GM21529 (cell line): ENCODE measurements around the gene SH2D7.

Experiments
- ATAC-seq: cut with Tn5 transposase; IDR thresholded peaks from one replicate; pipeline ENCODE4 v1.9.1; 2021; ENCODE audit not compliant: unreplicated experiment

SH2D7 gene

DNA sequence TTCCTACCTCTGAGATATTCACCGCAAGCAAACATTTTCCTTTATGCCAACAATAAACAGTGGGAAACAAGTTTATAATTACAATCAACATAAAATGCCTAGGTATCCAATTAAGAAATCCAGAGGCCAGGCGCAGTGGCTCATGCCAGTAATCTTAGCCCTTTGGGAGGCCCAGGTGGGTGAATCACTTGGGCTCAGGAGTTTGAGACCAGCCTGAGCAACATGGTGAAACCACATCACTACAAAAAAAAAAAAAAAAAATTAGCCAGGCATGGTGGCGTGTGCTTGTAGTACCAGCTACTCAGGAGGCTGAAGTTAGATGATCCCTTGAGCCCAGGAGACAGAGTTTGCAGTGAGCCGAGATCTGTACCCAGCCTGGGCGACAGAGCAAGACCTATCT, 32.1 kb upstream of the SH2D7 start:
- ATAC-seq: no peak

DNA sequence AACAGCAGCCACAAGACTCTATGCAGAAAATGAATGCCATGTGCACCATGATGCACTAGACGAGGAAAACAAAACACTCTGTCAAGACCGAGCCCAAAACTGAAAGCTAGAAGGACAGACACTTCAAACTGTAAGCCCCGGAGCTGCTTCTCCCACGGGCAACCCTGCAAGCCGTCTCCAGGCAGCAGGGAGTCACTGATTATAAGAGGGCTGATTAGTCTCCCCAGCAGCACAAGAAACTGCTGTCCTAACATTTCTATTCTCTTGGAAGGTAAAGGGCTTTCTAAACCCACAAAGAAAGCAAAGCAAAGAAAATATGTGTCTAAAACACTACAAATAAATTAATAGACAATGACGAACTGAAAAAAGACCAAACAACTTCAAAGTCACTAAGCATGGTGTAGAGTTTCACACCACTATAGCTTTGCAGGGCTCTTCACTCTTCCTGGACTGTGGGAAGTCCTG, 30.4 kb upstream of the SH2D7 start:
- ATAC-seq: peak; percentile 52

DNA sequence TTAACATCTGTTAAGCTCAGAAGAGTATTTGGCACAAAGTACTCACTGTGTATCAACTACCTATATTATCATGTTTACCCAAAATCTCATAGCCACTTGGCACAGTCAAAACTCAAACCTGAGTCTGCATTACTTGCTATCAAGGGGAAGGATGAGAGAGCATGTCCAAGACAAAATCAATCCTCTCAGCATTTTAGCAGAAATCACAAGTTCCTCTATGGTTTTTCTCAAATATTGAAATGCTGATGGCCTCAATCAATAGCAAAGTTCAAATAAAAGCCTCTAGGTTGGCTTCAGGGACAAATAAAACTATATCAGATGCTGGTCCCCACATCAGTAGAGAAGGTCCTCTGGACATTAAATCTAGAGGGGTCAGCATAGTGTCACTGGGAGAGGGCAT, 29.1 kb upstream of the SH2D7 start:
- ATAC-seq: no peak

DNA sequence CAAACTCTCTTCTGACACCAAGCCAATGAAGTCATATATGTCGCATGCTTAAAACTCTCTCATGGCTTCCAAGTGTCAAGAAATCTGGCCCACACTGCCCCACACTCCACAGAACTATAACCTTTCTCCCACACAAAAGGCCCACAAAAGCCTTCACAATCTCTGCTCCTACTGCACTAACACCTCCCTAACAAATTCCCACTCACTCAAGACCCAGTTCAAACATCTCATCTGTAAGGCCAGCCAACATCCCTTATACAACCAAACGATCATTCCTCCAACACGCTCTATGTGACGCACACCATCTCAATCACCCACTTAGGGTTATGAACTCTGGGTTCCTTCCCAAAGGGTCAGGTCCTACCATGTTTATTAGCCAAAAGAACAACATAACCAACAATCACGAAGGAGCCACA, 28.4 kb upstream of the SH2D7 start:
- ATAC-seq: no peak

DNA sequence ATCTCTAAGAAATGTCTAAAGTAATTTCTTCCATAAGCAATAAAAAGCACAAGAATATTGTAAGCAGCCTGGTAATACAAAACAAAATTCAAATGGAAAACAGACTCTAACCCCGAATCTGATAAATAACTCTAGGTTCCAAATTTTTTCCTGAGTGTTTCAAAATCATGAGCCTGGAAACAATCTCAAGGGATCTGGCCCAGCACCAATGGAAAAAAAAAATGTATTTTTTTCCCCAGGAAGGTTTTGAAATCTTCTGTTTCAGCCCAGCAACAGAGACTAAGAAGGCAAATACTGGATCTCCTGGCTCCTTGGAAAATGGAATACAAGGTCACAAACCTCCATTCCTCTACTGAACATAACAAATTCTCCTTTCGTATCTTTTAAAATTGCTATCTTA, 27.8 kb upstream of the SH2D7 start:
- no peak for ATAC-seq

DNA sequence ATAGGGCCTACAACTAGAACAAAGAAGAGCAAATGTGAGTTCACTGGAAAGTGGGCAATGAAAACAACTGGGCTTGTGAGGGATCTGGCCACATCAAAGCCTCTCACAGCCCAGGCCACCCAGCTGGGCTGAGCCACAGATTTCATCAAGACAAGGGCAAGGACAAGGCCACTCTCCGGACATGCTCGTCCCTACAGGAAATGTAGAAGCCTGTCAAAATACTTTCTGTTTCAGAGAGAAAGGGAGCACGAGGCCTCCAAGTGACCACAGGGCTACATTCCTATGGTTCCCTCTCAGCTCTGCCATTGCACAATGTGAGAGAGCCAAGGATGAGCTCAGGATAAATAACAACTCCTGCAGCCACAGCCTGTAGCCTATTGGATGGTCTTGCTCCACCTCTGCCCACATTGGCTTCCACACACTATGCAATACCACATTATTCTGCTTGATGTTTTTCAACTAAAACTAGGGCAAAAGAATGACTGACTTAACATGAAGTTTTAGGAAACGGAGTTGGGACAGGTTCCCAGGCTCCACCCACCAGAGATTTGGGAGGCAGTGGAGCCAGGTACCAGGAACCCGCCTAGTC, 27.0 kb upstream of the SH2D7 start:
- ATAC-seq: no peak

DNA sequence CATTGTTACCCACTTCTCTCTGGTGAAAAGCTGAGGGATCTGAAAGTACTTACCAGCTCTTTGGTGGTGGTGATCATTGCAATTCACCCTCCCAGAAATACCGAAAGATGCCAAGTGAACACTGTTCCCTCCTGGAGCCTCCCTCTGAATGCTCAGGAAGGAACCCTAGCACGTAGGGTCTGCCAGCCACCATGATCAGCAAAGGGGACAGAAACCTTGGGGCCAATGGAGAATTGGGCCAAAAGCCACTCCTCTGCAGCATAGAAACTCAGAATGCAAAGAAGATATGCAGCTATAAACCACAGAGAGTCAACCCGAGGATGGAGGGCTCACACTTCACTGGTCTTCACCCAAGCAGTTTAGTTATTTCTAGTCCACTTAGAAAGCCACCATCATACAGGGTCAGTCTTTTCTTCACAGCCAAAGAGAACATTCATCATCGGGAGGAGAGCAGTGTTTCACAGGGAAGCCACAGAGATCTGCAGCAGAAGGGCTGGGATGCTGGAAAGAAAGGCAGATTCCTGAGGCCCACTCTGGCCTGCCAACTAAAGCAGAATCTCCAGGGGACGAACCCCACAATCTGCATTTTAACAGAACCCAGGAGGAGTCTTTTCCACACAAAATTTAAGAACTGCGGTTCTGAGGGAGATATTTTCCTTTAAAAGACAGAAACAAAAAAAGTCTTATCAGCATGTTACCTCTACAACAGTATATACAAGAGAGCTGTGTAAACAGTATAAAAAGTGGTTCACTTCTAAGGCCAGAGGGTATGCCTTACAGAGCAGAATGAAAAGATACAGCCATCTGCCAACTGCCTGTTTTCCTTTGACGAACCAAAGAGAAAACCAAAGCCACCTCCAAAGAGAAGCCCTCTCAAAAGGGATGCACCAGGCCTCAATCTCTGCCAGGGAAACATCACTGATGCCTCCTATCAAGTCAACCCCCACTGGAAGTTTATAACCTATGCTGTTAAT, 26.1 kb upstream of the SH2D7 start:
- peak; percentile 55 for ATAC-seq

DNA sequence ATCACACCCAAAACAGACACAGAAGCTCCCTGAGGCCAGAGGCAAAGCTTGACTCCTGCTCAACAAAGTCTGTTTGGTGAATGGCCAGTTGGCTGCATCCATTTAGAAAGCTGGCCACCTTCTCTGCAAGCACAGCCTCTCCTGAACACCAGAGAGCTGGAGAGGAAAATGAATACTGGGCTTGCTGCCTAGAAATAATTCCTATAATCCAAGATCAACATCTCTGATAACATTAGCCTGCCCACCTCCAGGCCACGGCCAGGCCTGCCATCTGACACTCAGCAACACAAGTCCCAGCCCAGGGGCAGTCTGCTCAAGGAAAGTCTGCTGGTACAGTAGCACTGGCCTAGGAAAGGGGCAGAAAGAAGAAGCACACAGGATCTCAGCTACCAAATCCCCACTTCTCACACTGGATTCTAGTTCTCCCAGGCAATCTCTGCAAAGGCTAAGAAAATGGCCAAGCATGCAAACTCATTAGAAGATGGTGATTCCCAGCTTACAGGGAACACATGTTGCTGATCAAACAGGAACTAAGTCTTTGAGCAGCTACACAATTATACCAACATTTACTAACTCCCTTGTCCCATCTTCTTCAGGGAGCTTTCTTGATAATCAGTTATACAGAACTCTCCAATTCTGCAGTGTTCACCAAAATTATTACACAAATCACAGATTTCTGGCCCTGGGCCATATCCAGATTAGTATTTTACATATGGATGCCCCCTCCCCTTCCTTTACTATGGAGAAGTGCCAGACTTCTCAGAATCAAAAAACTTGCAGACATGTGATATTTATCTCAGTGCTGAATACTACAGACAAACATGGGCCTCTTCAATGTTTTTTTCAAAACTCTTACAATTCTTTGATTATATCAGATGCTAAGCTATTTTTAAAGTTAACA, 24.8 kb upstream of the SH2D7 start:
- no peak for ATAC-seq

DNA sequence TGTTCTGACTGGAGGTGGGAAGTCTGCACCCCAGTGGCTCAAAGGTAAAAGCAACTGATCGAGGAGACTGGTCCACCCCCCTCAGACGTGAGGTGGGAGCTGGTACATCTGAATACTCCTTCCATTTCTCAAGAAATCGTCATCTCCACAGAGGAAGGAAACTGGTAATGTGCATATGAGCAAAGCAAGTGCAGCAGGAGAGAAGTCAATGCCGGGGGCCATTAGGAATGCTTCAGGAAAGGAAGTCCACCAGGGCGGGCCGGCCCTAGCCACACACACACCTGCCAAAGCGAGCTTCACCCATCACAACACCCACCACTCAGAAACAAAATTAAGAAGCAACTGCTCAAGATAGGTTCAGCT, 23.3 kb upstream of the SH2D7 start:
- peak; percentile 1 for ATAC-seq

DNA sequence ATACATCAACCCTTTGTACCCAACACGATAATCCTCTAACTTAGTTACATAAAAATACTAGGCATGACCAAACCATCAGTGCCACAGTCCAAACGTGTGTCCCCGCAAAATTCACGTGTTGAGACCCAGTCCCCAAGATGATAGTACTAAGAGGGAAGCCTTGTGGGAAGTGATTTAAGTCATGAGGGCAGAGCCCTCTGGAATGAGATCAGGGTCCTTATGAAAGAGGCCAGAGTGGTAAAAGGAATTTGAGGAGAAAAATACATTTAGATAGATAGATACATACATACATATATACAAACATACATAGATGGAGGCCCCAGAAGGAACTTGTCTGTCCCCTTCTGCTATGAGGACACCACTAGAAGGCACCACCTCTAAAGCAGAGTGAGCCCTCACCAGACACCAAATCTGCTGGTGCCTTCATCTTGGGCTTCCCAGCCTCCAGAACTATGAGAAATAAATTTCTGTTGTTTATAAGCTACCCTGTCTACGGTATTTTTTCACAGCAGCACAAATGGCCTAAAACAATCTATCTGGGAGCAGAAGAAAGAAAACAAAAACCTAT, 22.8 kb upstream of the SH2D7 start:
- no peak for ATAC-seq

DNA sequence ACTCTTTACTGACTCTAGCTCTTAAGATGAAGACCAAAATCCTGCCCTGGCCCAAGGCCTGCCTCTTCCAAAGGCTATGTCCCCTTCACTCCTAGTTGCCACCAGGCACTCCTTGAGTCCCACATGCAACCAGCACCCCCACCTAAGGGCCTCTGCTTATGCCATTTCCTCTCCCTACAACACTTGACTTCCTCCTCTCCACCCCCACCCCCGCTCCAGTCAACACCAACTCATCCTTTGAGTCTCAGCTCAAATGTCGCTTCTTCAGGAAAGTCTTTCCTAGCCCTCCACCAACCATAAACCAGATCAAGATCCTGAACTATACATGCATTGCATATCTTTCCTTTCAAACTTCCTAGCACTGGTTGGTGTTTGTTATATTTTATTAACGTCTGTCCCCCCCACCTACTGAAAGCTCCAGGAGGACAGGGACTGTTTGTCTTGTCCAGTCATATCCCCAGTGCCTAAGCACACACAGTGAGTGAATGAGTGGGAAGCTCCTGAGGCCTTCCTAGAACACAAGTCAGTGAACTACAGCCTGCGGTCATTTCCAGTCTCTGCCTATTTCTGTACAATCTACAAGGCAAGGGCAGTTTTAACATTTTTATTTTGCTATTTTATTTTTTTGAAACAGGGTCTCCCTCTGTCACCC, 22.2 kb upstream of the SH2D7 start:
- no peak for ATAC-seq

DNA sequence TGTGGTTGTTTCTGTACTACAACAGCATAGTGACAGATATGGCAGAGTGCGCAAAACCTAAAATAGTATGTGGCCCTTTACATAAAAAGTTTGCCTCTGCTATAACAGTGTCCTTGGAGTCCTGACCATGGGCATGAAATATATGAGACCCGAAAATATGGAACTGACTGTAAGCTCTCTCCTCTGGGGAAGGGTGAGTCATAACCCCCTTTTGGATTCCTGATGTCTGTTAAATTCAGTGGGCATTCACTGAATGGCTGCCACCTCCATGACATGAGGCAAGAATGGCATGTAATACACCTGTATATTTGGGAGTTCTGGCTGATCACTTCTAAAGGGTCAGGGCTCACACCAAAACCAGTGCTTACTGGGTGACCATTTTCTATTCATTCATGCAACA, 21.0 kb upstream of the SH2D7 start:
- no peak for ATAC-seq

DNA sequence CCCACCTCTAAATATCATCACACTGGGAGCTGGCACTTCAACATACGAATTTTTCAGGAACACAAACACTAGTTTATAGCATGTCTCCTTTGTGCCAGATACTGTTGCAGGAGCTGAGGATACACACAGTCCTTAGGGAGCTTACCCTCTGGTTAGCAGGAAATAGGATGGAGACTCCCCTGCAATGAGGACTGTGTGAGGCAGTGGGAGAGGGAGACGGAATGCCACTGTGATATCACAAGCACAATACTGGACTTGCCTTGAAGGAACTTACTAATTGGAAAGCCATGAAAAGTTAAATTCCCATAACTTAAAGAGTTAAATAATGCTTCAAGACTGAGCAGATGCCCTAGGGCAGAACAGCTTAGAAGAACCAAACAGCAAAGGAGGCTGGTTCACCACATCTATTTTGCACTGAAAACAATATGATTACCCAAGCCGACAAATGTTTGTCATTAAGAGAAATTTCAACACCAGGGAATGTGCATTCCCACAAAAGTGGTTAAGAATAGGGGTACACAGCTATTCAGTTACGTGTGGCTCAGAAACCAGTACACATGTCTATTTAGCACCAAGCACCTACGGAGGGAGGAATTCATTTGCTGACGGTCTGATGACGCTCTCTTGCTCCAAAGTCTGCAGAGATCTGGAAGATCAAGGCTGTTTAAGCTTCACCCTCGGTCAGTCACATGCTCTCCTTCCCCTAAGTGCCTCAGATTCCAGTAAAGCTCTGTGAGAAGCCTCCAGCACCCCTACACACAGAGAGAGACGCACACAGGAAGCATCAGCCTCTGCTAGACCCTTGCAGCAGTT, 20.1 kb upstream of the SH2D7 start:
- ATAC-seq: no peak

DNA sequence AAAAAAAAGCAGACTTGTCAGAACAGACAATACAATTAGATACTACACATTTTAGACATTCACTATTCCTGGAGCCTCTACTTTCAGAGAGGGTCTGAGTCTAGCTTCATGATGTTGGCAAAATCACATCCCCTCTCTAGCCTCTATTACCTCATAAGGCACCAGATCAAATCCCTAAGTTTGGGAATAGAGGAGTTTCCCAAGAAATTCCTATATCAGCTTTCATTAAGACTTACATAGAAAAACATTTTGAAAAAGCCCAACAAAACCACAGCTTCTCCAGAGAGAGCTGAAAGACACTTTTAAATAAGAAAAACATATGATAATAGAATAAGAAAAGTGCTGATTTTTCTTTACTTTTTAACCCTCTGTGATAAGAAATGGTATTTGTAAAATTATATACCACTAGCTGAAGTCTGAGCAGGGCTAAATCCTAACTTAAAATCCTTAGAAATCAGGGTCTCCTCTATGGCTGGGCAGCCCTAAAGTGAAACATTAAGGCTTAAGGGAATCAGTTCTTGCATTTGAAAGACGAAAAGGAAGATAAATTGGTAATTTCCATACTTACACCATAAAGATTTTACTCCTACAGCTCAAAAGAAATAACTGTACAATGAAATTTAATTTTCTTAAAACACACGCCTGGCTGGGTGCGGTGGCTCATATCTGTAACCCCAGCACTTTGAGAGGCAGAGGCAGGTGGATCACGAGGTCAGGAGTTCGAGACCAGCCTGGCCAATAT, 19.1 kb upstream of the SH2D7 start:
- ATAC-seq: no peak

DNA sequence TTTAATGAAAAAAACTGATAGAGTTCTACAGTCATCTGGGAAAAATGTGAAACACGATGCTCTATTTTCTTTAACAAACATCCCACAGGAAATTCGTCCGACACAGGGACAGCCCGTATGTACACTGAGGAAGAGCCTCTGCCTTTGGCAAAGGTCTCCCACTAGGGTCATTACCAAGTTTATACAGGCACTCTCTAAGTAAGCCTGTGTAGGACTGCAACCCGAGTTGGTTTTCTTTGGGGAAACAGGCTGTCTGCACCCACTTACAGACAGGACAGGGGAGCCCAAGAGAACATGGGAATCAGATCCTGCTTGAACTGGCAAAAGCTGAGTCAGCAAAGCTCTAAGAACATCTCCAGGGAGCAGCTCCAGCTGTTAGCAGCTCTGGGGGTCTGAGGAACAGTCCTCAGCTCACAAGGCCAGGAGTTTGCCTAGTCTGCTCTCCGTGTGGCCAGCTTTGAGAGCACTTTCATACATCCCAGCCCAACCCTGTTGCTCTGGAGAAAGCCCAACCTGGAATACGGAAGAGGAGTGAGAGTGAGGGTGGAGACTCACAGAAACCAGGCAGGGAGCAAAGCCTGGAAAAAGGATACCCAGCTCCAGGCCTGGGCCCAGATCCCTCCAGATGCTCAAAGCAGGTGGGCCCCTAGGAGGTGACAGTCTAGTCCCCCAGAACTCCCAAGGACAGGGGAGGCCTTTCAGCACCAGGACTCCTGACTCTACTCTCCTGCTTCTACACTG, 16.7 kb upstream of the SH2D7 start:
- ATAC-seq: no peak

DNA sequence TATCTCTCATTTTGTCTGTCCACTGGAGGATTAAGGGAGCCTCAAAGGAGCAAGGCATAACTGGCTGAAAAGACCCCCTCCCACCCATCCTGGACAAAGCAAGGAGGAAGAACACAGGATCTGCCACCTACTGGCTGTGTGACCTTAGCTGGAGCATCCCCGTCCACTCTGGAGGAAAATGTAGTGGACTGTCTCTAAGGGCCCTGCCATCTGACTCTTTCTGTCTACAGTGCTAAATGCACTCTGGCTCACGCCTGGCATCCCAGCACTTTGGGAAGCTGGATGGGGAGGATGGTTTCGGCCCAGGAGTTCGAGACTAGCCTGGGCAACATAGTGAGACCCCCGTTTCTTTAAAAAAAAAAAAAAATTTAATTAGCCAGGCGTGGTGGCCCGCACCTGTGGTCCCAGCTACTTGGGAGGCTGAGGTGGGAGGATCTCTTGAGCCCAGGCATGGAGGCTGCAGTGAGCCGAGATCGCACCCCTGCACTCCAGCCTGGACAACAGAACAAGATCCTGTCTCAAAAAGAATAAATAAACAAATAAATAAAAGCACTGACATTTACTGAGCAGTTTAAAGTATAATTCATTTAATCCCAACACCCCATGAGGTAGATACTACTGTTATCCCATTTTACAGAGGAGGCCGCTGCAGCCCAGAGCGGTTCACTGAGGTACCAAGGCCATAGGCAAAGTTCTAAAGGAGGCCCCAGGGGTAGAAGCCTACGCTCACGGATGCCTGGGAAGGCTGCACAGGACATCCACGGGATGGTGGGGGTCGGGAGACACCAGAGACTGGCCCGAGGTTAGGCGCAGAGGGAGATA, 15.9 kb upstream of the SH2D7 start:
- ATAC-seq: peak; percentile 4

DNA sequence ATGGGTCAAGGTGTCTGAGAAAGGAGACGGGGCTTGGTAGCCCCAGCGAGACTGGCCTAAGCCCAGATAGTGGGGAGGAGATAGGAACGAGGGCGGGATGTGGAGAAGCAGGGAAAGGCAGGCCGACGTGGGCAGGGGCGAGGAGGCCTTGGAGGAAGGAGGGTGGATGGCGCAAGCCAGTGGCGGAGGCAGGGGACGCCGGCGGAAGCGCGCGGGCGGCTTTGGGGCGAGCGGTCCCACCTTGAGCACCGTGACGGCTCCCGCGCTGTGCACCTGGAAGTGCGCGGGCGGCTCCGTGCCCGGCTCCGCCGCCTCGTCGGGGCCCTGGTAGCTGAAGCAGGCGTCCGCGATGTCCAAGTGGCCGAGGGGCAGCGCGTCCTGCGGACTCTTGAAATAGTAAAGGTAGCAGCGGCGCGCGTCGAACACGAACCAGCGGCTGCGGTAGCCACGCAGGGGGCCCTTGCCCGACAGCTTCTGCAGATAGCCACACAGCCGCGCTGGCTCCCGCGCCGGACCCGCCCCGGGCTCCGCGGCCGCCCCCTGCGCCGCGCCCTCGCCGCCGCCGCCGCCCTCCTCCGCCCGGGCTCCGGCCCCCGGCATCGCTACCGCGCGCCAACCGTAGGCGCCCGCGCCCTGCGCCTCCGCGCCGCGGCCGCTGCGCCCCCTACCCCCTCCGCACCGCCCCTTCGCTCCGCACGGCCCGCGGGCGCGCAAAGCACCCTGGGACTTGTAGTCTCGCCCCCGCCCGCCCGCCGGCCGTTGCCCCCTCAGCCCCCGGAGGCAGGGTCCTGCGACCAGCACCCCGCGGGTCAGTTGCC, 15.1 kb upstream of the SH2D7 start, which contains the start of gene TBC1D2B:
TBC1D2B (minus strand) TSS at position 659 of the 818 bp plus-strand sequence; CDS start at position 600, 59 bp downstream.
- ATAC-seq: peak; percentile 71
